GM18909 (cell line): Measurements from ENCODE around the gene CCL27.
"Not testable (repeated sequence)": the region's sequence is repeated elsewhere in the genome, so short reads cannot be mapped to it uniquely, and the experiment has no call there.

Experiments
- ATAC-seq: cut with Tn5 transposase; IDR thresholded peaks from one replicate; pipeline ENCODE4 v1.9.1; 2021; ENCODE audit warnings: mild to moderate bottlenecking; ENCODE audit not compliant: unreplicated experiment, poor library complexity

The CCL27 gene

DNA sequence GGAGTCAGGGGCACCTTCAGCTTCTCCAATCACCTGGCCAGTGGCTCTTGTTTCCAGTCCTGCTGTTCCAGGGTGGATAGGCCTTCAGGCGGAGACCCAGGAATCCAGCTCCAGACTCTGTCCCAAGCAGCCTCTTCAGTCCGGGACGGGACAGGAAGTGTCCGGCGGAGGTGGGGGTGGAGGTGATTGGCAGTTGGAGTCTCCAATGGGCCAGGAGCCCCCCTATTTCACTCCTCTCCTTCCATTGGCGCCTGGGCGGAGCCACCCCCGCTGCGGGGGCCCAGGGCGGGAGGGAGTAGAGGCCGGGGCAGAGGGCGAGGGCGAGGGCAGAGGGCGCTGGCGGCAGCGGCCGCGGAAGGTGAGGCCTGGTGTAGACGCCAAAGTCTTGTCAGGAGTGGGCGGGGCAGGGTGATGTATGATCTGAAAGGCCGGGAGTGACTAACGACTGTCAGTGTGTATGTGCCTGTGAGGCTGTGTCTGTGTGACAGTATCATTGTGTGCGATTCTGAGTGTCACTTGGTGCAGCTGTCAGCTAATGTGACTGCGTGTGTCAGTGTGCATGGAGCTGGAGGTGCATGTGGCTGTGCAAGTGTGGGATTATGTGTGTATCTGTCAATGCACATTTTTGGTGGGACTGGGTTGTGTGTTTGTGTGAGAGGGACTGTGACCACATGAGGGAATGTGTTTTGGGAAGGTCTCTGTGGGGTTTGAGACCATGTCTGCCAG is 10.4 kb downstream of the CCL27 start, which contains the start of gene IL11RA:
Gene IL11RA, plus strand, starts transcription at position 310 of the 726 bp plus-strand sequence. CDS start 3,033 bp downstream, outside the sequence.
- ATAC-seq, result no peak

DNA sequence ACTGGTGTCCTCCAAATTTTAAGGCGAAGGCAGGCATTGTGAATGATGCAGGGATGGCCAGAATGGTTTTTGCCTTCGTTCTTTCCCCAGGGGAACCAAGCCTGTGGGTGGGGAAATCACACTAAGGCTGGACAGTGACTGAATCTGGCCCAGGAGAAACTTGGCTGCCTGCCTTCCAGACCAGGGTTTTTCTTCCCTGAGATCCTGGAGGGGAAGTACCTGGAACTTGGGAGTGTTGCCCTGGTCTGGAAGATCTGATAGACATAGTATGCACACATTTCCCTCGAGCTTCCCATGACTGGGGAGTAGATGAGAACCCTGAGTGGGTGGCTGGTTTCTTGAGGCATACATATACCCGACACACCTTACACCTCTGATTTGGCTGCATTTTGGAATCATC is 11.1 kb downstream of the CCL27 start:
- ATAC-seq, result no peak

- no peak for ATAC-seq
Measured at GRCh38 chr9:34650816-34651215, 11.6 kb downstream of the CCL27 start.

DNA sequence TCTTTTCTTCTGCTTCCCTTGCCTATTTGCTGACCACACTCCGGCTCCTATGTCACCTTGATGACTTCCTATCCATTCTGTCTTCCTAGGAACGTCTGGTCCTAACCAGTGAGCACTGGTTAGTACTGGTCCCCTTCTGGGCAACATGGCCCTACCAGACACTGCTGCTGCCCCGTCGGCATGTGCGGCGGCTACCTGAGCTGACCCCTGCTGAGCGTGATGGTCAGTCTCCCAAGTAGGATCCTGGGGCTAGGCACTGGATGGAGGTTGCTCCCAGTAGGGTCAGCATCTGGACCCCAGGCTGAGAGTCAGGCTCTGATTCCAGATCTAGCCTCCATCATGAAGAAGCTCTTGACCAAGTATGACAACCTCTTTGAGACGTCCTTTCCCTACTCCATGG is 13.8 kb downstream of the CCL27 start:
- no peak for ATAC-seq

GRCh38 chr9:34647651-34648050 is 14.8 kb downstream of the CCL27 start:
- no peak for ATAC-seq

DNA sequence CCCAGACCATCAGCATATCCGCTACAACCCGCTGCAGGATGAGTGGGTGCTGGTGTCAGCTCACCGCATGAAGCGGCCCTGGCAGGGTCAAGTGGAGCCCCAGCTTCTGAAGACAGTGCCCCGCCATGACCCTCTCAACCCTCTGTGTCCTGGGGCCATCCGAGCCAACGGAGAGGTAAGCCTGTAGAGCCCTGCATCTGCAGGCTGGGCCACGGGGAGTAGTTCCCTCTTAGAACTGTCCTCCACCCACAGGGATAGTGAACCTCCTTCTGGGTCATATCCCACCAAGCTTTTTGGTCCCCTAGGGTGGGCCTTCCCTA is 15.4 kb downstream of the CCL27 start:
- no peak for ATAC-seq

GRCh38 chr9:34646211-34647083 is 16.0 kb downstream of the CCL27 start, which contains the start of gene GALT:
GALT (plus strand) TSS chr9:34646675; CDS start chr9:34646705, 30 bp downstream.
- peak; percentile 91 for ATAC-seq

GRCh38 chr9:34644766-34645314 is 17.6 kb downstream of the CCL27 start:
- no peak for ATAC-seq

GRCh38 chr9:34642679-34643078 is 19.8 kb downstream of the CCL27 start:
- ATAC-seq, result no peak

DNA sequence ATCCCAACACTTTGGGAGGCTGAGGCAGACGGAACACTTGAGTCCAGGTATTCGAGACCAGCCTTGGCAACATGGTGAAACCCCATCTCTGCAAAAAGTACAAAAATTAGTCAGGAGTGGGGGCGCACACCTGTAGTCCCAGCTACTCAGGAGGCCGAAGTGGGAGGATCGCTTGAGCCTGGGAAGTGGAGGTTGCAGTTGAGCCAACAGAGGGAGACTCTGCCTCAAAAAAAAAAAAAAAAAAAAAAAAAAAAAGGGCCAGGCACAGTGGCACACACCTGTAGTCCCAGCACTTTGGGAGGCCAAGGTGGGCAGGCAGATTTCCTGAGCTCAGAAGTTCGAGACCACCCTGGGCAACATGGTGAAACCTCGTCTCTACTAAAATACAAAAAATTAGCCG is 23.1 kb downstream of the CCL27 start:
- not testable (repeated sequence) for ATAC-seq

- no peak for ATAC-seq
Measured at GRCh38 chr9:34638138-34638445, 24.4 kb downstream of the CCL27 start.

GRCh38 chr9:34637356-34638137 is 24.9 kb downstream of the CCL27 start, which contains the start of gene SIGMAR1:
SIGMAR1 (minus strand) TSS chr9:34637787; CDS start chr9:34637697, 90 bp downstream.
- ATAC-seq, result peak; percentile 89

DNA sequence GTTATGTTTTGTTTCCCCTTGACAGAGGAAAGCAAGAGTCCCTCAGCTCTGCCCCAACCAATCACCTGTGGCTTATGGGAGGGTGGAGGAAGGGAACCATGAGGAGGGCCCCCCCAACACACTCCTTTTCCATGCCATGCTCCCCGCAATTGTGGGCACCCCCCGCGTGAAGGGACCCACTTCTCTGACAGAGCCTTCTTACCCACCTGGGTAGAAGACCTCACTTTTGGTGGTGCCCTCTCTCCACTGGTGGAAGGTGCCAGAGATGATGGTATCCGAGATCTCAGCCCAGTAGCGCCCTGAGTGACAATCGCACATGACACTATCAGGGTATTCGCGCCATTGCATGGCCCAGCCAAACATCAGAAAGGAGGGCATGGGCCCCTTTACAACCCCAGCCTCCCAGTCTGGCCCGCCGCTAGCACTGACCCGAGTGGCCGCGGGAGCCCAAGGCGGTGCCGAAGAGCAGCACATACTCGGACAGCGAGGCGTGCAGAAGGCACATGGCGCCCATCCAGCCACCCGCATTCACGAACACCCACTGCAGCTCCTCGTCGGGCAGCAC is 25.6 kb downstream of the CCL27 start:
- ATAC-seq, result no peak

DNA sequence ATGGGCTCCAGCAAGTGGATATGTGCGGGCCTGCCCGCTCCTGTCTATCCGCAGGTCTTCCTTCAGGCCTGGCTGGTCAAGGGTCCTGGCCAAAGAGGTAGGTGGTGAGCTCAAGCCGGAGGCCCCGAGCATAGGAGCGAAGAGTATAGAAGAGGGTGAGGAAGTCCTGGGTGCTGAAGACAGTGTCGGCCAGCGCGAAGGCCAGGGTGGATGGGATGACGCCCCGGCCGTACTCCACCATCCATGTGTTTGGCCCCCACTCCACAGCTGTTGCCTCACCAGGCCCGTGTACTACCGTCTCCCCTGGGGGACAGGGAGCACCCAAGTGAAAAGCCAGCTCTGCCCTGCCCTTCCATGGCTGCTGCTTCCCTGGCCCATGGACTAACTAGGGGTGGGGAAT is 26.9 kb downstream of the CCL27 start:
- no peak for ATAC-seq

GRCh38 chr9:34634551-34635248 is 27.8 kb downstream of the CCL27 start:
- ATAC-seq, result no peak

GRCh38 chr9:34633851-34634550 is 28.5 kb downstream of the CCL27 start:
- ATAC-seq, result peak; percentile 42

- ATAC-seq, result no peak
Measured at GRCh38 chr9:34633166-34633565, 29.3 kb downstream of the CCL27 start.

DNA sequence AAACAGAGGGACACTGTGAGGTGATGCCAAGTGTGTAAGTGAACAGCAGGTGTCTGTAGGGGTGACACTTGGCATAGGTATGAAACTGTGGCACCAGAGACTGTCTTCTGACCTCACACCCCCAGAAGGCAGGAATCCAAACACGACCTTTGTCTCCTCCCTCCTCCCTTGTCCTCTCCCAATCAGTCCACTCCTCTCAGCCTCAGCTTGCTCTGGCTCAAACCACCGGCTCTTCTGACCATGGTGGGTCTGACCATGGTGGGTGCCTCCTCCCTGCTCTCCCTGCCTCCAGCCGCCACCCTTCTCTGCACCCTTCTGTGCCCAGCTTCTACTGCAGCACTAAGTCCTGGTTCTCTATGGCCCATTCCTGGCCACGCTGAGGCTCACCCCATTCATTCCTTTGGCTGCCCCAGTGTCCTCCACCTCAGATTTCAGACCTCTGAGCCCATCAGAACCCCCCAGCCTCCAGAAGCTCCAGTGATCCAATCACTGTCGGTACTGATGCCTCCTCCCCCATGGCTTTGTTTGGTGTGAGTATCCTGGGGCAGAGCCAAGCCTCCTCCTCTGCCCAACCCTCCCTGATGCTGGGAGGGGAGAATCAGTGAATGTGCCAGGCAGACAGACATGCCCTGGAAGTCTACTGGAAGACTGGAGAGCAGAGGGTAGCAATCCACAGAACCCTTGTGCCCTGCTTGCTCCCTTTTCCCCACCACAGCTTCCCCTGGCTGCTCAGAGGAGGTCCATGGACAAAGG is 31.9 kb downstream of the CCL27 start:
- ATAC-seq, result no peak
